Fibroblast of skin of right biceps (primary cell): Measurements from ENCODE around the gene FGD3.

Experiments used
- DNase-seq: peaks from one replicate; pipeline ENCODE4 v3.0.0-alpha.2; 2013

The FGD3 gene

DNA sequence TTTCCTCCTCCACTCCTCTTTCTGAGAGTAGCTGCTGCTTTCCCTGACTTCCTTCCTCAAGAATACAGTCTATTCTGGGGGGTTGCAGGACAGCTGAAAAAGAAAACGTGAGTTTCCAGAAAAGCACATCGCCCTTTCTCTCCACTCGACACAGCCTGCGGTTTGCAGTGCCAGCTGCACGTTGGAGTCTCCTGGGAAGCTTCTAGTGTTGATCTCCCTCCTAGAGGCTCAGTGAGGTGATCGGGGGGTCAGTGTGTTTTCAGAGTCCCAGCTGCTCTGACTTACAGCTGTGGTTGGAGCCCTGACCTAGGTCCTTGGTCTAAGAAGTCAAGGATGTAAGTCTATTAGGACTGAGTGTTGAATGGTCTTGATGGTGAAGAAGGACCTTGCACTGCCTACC lies 86.2 kb downstream of the FGD3 start:
- DNase-seq, result no peak

DNA sequence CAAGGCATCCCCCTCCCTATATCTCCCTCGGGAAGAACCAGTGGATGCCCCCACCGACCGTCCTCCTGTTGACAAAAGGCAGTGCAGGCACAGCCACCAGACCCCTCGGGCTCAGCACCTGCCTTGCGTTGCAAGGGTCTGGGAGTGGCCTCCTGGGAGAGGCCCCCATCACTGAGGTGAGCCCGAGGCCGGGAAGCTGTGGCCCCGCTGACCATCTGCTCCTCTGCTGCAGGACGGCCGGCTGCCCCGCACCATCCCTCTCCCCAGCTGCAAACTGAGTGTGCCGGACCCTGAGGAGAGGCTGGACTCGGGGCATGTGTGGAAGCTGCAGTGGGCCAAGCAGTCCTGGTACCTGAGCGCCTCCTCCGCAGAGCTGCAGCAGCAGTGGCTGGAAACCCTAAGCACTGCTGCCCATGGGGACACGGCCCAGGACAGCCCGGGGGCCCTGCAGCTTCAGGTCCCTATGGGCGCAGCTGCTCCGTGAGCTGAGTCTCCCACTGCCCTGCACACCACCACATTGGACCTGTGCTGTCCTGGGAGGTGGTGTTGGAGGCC lies 87.9 kb downstream of the FGD3 start:
- no peak for DNase-seq

DNA sequence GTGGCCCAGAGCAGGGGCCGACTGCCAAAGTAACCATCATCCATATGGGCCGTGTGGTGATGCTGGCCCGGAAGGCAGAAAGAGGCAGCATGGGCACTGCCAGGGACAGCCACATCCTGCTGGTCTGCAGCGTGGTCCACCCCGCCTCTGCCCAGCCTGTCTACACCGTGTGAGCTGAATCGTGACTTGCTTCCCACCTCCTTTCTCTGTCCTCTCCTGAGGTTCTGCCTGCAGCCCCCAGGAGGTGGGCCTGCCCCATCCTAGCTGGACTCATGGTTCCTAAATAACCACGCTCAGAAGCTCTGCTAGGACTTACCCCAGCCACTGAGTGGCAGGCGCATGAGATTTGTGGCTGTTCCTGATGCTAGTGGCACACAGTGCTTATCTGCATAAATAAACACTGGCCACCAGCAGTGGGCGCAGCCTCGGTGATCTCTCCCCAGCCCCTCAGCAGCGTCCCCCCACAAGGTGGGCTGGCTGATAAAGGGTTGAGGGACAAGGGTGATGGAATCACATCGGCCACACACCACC lies 88.6 kb downstream of the FGD3 start:
- DNase-seq, result no peak

DNA sequence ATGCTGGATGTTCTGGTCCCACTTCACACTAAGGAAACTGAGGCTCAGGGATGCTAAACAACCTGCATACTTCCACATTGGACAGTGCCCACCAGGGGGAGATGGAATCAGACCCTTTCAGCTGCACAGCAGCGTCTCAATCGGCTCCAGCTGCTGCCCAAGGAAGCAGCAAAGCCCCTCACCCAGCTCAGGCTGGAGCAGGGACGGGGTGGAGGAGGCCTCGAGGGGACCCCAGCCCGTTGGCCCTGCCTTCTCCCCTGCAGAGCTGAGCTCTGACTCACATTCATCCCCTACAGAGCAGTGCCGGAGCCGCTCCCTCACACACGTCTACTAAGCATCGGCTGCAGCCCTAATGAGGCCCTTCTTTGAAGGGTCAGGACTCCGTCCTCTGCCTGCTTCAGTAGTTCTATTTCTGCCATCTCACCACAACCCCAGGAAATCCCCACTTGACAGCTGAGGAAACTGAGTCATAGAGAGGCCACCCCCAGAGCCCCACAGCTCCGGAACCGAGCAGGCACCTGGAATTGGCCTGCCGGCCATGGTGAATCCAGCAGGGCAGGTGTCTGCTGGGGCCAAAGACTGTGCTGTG lies 89.7 kb downstream of the FGD3 start:
- no peak for DNase-seq

DNA sequence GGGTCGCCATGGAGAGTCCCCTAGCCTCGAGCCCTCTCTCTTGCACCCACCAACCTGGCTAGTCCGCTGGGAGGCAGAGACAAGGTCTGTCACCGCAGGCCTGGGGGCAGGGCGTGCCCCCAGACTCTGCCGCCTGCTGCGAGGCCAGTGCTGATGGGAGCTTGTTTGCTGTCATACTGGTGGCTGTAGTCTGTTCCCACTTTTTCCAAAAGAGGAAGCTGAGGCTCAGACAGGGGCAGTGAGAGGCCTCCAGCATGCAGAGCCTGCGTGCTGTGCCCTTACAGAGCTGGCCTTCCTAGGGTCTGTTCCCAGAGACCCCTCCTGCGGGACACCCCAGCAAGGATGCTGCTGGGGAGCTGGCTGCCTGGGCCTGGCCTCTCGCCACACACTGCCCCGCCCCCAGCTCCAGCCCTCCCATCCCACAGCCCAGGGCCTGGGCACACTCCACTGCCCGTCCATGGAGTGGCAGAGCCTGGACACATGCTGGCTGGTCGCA lies 90.2 kb downstream of the FGD3 start:
- no peak for DNase-seq

DNA sequence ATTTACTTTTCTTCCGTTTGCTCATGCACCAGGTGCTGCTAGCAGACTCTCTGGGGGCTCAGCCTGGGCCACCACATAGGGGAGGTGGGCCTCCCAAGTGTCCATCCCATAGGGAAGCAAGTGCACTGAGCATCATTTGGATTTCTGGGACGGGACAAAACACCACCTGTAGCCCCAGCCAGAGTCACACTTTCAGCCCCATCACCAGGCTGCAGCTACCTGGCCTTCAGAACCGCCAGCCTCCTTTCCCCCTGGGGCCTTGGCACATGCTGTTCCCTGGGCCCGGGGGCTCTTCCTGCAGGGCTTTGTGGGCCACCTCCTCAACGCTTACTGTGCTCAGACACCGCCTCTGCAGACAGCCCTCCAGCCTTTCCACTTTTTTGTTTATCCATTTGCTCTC lies 91.6 kb downstream of the FGD3 start:
- DNase-seq, result no peak

DNA sequence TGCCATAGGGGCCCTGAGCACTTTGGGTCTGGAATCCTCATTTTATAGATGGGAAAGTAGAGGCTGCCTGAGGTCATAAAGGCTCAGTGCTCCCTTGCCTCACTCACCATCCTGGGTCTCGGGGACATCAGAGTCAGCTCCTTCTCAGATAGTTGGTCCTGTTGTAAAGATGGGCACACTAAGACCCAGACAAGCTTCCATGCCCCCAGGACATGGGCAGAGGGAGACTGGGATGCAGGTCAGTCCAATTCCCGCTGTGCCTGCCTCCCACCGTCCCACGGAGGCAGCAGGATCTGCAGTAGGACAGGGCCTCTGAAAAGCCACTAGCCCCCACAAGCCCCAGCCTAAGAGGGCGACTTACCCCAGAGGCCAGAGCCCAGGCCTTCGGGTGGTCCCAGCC lies 92.1 kb downstream of the FGD3 start:
- DNase-seq, result no peak

DNA sequence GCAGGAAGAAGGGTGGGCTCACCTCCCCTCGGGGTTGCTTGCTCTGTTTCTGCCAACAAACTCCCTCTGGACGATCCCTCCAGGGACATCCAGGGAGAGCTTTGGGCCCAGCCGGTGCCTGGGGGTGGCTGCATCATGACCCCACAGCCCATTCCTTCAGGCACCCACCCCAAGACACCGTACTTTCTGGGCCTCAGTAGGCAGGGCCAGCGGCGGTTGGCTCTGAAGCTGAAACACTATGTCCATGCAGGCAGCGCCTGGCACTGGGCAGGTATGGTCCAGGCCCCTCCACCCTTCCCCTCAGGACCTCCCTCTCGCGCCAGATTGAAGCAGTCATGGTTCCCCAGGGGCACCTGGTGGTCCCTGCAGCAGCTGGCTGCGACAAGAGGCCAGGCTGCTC lies 92.7 kb downstream of the FGD3 start:
- DNase-seq, result no peak

DNA sequence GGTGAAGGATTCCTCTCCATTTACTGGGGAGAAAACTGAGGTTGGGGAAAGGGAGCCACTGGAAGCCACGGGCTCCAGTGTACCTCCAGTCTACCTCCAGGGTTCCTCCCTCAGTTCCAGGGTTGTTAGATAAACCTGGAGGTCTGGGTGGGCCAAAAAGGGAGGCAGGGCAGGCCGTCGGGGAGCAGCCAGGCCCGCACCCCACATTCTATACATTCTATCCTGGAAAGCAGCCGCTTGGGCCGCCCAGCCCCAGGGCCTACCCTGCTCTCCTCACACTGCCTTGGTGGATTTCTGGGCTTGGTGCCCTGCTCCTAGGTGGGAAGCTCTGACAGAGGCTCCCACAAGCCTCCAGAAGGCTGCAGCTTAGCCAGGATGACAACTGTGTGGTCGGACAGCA lies 93.1 kb downstream of the FGD3 start:
- no peak for DNase-seq

DNA sequence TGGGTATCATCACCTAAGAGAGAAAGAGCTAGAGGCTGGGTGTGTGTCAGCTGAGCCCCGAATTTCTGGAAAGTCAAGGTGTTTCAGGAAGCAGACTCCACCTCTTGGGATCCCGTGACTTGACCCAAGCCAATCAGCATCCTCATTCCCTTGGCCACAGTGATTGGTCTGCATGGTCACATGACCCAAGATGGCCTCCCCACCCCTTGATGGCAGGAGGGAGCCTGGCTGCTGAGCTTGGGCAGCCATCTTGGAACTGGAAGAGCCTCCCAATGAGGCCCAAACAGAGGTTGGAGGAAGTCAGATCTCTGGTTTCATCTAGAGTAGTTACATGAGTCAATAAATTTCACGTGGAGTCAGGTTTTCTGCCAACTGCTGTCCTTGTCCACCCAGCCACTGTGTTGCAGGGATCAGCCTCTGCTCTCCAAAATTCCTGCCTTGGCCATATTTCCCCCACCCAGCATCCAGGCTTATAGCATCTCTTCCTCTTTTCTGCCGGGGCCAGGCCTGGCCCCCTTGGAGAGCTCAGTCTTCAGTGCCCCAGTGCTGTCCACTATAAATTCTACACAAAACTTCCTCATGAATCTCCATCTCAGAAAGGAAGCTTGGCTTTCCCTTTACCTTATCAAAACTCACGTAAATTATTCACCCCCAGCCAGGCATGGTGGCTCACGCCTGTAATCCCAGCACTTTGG lies 93.9 kb downstream of the FGD3 start:
- DNase-seq, result no peak

DNA sequence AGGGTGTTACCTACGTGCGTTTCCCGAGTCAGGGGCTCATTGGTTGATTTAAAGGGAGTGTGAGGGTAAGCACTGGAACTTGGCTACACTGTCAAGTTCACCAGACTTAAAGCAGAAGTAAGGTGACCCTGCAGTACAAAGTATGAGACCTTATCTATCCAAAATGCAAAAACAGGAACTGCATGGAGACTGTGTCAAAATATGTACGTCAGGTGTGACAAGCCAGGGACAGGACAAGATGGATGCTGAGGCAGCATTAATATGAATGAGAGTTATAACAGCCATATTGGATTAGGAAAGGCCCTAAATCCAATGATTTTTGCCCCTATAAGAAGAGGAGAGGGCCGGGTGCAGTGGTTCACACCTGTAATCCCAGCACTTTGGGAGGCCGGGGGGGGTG lies 95.8 kb downstream of the FGD3 start:
- DNase-seq, result no peak

DNA sequence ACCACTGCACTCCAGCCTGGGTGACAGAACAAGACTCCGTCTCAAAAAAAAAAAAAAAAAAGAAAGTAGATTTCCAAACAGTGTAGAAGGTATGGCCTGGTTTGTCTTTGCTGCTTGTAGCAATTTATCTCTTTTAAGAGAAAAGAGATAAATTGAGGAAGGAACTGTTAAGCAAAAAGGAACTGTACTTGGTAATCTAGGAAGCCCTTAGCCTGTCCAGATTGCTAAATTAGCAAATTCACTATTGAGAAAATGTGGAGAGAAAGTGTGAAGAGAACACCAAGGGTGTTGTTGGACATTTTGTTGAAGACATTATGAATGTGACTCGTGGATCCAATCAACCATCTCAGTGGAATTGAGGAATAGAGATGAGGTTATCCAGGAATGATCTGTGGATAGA lies 98.2 kb downstream of the FGD3 start:
- no peak for DNase-seq

DNA sequence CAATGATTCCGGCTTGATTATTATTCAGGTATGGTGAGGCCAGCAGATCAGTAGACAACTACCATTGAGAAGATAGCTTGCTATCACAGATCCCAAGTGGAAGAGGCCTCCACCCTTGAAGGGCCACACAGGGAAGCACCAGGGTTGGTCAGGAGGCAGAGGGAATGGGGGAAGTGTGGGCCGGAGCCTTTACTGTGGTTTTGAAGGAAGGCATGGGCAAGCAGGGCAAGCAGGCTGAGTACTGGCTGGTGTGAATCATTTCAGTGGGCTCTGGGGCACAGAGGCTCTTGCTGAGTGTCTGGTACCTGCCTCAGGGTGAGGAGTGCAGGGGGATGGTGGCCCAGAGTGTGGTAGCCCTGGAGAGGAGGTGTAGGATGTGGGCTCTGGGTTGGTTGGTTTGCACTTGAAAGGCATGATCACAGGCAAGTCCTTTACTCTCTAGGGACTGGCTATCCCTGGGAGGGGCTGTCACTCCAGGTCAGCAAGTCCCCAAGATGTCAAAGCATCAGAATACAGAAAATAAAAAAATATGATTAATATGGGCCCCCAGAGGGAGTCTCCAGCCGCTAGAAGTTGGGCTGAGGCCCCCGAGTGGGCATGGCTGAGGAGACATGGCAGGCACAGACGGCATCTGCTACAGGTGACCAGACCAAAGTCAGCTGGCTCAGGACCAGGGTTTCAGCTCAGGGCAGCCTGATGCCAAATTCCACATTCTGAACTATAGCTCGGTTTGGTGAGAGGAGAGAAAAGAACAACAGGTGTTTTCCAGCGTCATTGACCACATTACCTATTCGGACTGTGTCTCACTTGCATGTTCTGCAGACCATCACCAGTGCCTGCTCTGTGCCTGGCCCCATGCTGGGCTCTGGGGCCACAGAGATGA lies 101.5 kb downstream of the FGD3 start:
- no peak for DNase-seq

DNA sequence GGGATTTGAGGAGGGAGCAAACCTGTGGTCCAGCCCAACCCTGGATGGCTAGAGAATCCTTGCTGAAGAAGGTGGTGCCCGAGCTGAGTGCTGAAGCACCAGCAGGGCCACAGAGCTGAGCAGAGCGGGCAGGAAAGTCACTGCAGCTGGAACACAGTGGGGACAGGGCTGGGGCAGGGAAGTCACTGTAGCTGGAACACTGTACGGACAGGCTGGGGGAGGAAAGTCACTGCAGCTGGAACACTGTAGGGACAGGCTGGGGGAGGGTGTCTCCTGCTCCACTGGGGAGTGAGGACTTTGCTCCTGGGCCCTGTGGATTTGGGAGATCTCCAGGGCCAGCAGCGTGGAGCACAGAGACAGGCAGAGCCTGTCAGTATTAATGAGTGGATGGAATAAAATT lies 102.2 kb downstream of the FGD3 start:
- no peak for DNase-seq

DNA sequence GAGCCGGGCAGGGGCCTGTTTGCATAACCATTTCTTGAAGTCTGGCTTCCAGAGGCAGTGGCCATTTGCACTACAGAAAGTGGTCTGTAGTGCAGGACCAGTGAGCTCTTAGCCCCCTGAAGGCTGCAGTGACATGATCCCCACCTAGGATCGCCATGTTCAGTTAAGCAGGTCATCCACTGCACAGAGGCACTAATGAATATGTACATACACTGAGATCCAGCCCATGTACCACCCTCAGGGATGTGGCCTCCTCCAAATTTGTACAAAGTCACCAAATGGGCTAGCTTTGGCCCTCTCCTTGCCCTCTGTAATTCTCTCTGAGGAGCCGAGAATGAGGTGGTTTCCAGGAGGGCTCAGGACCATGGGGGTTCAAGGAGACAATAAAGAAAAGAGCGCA lies 102.9 kb downstream of the FGD3 start:
- DNase-seq, result no peak

DNA sequence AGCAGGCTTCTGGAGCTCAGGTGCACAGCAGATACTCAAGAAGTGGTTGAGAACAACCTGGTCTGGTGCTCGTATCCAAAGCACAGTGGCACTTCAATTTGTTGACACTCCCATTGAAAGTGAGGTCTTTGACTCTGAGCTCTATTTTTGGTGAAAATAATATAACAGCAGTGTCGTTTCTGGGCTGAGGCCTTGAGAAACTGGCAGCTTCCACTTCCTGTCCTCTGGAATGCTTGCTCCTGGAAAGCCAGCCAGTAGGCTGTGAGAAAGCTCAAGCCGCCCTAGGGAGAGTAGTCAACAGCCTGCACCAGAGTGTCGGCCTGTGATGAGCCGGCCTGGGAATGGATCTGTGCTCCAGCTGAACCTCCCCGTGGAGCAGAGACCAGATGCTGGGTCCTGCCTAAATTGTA lies 104.4 kb downstream of the FGD3 start:
- peak; percentile 40 for DNase-seq

DNA sequence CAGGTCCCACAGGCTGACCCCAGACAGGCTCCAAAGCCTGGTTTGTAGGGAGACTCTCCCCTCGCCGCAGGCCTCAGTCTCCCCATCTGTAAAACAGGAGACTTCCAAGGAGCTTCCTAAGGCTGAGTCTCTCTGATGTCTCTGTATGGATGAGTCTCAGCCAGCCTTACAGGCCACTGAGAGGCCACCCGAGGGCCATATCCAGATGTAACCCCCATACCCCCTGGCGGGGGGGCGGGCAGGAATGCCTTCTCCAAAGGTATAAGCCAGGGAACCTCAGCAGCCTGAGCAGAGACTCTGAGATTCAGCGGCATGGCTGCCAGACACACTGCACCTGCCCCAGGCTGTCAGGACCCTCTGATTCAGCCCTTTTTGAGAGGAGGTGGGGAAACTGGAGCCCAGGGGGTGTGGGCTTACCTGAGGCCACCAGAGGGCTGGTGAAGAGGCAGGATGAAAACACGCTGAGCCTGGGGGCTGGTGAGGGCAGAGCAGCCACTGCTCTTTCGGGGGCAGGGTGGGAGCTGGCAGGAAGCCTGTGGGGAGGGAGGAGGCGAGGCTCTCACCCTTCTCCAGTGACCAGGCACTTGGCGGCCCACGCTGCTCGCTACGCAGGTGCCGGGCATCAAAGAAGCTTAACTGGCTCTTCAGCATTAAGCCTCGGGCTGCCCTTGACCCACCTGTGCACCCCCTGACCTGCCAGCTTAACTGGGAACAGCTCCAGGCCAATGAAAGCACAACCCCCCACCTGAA lies 105.6 kb downstream of the FGD3 start:
- DNase-seq, result no peak

DNA sequence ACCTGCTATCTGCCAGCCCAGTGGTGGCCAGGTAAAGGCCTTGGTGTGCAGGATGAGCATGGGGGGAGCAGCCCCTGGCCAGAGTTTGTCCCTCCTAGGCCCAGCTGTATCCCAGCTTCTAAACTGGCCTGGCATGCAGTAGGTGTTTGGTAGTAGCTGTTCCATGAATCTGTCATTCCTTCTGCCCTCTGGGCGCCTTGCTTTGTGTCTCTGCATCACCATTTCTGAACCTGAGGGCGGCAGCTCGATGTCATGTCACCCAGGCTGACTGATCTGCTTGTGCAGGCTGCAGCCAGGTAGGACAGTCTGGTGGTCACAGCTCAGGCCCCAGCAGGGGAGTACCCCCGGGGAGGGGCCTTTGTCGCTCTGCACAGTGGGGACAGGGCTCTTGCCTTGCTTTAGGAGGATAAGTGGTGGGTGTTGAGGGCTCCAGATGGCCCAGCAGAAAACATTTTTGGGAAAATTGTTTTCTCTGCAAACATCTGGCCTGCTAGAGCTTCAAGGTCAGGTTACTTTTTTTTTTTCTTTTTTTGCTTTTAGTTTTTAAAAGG lies 106.5 kb downstream of the FGD3 start:
- no peak for DNase-seq

DNA sequence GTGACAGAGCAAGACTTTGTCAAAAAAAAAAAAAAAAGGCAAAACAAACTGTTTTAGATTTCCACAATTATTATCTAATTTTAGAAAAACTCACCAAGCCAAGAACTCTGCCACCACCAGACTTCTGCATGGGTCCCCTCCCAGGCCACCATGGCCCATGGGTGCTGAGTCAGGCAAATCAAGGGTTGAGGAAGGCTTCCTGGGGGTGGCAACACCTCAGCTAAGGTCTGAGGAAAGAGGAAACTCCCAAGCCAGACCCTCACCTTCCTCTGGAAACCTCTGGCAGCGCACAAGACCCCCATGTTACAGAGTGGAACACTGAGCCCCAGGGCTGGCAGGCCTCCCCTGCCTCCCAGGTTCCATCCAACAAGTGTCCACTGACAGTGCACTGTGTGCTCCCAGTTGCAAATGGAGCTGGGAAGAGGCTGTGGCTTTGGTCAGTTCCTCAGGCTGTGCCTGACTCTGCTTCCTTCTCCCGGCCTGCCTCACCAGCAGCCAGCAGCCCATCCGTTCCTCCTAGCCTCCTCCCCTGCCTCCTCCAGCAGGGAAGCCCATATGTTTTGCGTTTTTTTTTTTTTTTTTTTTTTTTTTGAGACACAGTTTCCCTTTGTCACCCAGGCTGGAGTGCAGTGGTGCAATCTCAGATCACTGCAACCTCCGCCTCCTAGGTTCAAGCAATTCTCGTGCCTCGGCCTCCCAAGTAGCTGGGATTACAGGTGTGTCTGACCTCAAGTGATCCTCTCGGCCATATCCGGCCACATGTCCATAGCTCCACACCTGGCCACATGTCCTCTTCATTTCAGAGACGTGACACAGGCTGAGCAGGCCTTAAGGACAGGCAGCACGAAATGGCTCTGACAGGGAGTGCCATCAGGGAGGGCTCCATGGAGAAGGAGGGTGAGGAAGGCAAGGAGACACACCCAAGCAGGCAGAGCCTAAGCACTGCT lies 107.7 kb downstream of the FGD3 start:
- DNase-seq, result no peak

DNA sequence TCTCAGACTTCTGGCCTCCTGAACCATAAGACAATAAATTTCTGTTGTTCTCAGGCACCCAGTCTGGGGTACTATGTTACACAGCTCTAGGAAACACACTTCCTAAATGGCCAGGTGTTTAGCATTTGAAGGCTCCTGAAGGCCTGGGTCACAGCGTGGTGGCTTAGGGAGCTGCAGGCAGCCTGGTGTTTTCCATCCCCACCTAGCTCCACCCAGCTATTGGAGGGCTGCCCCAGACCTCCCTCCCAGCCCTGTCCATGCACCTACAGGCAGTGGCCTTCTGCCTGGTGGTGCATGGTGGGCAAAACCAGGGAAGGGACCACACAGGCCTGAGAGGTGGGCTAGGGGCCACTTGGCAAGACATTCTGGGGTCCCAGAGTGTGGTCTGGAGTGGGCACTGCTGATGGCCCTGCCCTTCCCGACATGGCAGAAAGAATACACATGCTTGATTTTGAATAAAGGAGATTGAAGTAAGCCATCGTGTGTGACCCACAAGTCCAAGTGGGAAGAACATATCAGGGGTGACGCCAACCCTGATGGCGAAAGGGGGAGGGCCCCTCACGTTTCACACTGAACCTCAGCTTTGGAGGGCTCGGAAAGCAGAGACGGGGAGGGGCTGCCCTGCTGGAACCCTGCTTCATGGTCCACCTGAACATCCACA lies 109.8 kb downstream of the FGD3 start:
- DNase-seq, result no peak
